ENCODE results near the gene TMEM175. TPM values are rescaled to one million over a fixed set of nuclear protein-coding genes. Genes with fewer than 3 reads are reported as not detected.
"Not testable (repeated sequence)": the region's sequence is repeated elsewhere in the genome, so short reads cannot be mapped to it uniquely, and the experiment has no call there.

Gene TMEM175
- total RNA-seq, 1 donor from 2014 or later = 42.4 TPM

- ATAC-seq = no peak
- no peaks in the 10 kb centered on the region for H3K9me3 ChIP-seq
- H3K27me3 ChIP-seq = peaks cover 40% of the 10 kb centered on the region
- no peak for TF ChIP-seq CTCF (IDR thresholded peaks at IDR 0.05)
- H3K27ac ChIP-seq = no peak overlapping the region
- DNase-seq = no peak
- H3K4me3 ChIP-seq = no peak overlapping the region
- H3K4me1 ChIP-seq = peaks cover 20% of the 10 kb centered on the region
- no peaks in the 10 kb centered on the region for H3K36me3 ChIP-seq
- intact Hi-C loops (cut with DNase I) = no loop called here
These were observed 64.7 kb downstream of the TMEM175 start for GRCh38 chr4:996997-997374.

- DNase-seq (no peak), ATAC-seq (peak; percentile 20)
- no peak for TF ChIP-seq CTCF (IDR thresholded peaks at IDR 0.05)
- no peaks in the 10 kb centered on the region for H3K36me3 ChIP-seq
- H3K27ac ChIP-seq = no peak overlapping the region
- H3K27me3 ChIP-seq = peaks cover 45% of the 10 kb centered on the region
- peaks cover 21% of the 10 kb centered on the region for H3K4me1 ChIP-seq
- no peak overlapping the region for H3K4me3 ChIP-seq
- intact Hi-C loops (cut with DNase I) = no loop called here
- H3K9me3 ChIP-seq = no peaks in the 10 kb centered on the region
These were observed 65.3 kb downstream of the TMEM175 start for GRCh38 chr4:997375-998071.

- H3K27me3 ChIP-seq = peaks cover 52% of the 10 kb centered on the region
- no peak for TF ChIP-seq CTCF (IDR thresholded peaks at IDR 0.05)
These were observed 65.9 kb downstream of the TMEM175 start for GRCh38 chr4:998096-998691.

GRCh38 chr4:999240-999863, 67.1 kb downstream of the TMEM175 start:
- H3K36me3 ChIP-seq; H3K4me3 ChIP-seq; ATAC-seq; H3K9me3 ChIP-seq; DNase-seq; H3K27ac ChIP-seq; intact Hi-C loops (cut with DNase I): not testable (repeated sequence)
- Histone ChIP-seq H3K4me1 (peaks cover 19% of the 10 kb centered on the region), H3K27me3 (peaks cover 63% of the 10 kb centered on the region)

More at GRCh38 chr4:998096-998691, 65.9 kb downstream of the TMEM175 start:
- no peak overlapping the region for H3K4me3 ChIP-seq
- H3K36me3 ChIP-seq = no peaks in the 10 kb centered on the region
- DNase-seq (no peak), ATAC-seq (no peak)
- H3K4me1 ChIP-seq = peaks cover 19% of the 10 kb centered on the region
- no peak overlapping the region for H3K27ac ChIP-seq
- H3K9me3 ChIP-seq = no peaks in the 10 kb centered on the region
- intact Hi-C loops (cut with DNase I) = no loop called here

- H3K27ac ChIP-seq = no peak overlapping the region
- ATAC-seq (no peak), DNase-seq (no peak)
- H3K9me3 ChIP-seq = no peaks in the 10 kb centered on the region
- no peak overlapping the region for H3K4me3 ChIP-seq
- TF ChIP-seq CTCF (IDR thresholded peaks at IDR 0.05) = no peak
- H3K4me1 ChIP-seq = peaks cover 19% of the 10 kb centered on the region
- H3K36me3 ChIP-seq = no peaks in the 10 kb centered on the region
- intact Hi-C loops (cut with DNase I) = no loop called here
- H3K27me3 ChIP-seq = peaks cover 69% of the 10 kb centered on the region
These were observed 67.7 kb downstream of the TMEM175 start for GRCh38 chr4:999882-1000425.

- no peak overlapping the region for H3K4me3 ChIP-seq
- no peak for TF ChIP-seq CTCF (IDR thresholded peaks at IDR 0.05)
- H3K36me3 ChIP-seq = no peaks in the 10 kb centered on the region
- intact Hi-C loops (cut with DNase I) = no loop called here
- H3K27me3 ChIP-seq = peaks cover 77% of the 10 kb centered on the region
- H3K9me3 ChIP-seq = no peaks in the 10 kb centered on the region
- peaks cover 19% of the 10 kb centered on the region for H3K4me1 ChIP-seq
- no peak overlapping the region for H3K27ac ChIP-seq
- no peak for ATAC-seq
- no peak for DNase-seq
These were observed 68.5 kb downstream of the TMEM175 start for GRCh38 chr4:1000686-1001260.

Data from upper lobe of right lung (tissue), 1 donor.